Measurements from ENCODE around the gene SMTNL2. TPM values are rescaled to one million over a fixed set of nuclear protein-coding genes. Genes with fewer than 3 reads are reported as not detected.
A peak's percentile ranks its signal among the peaks of the same experiment; 100 is the strongest.

The SMTNL2 gene
- total RNA-seq, 1 donor from 2014 or later: 8.6 TPM

GRCh38 chr17:4641297-4642195, 57.2 kb downstream of the SMTNL2 start, which contains the start of gene ALOX15:
Gene ALOX15, minus strand, starts transcription at chr17:4641678. Its CDS starts 27 bp downstream, at chr17:4641651.
- Mint-ChIP-seq H3K4me3 (ENCODE audit: low read depth) (peak within 1 kb of the TSS; percentile 24), H3K9me3 (ENCODE audit: low read depth) (no peaks in the 10 kb centered on the region), H3K36me3 (ENCODE audit: insufficient read depth) (no peaks in the 10 kb centered on the region), H3K27me3 (peaks cover 81% of the 10 kb centered on the region), H3K4me1 (ENCODE audit: low read depth) (peaks cover 13% of the 10 kb centered on the region), H3K27ac (no peak within 1 kb of the TSS)
- DNase-seq (ENCODE audit: low spot score, unreplicated experiment): no peak
- no peak for TF ChIP-seq CTCF (IDR thresholded peaks at IDR 0.05; ENCODE audit: unreplicated experiment)

GRCh38 chr17:4642286-4642685, 58.0 kb downstream of the SMTNL2 start:
- peaks cover 13% of the 10 kb centered on the region for H3K4me1 Mint-ChIP-seq (ENCODE audit: low read depth)
- H3K36me3 Mint-ChIP-seq (ENCODE audit: insufficient read depth): no peaks in the 10 kb centered on the region
- no peak for DNase-seq (ENCODE audit: low spot score, unreplicated experiment)
- no peaks in the 10 kb centered on the region for H3K9me3 Mint-ChIP-seq (ENCODE audit: low read depth)
- no peak for TF ChIP-seq CTCF (IDR thresholded peaks at IDR 0.05; ENCODE audit: unreplicated experiment)
- no peak overlapping the region for H3K4me3 Mint-ChIP-seq (ENCODE audit: low read depth)
- H3K27ac Mint-ChIP-seq: no peak overlapping the region
- H3K27me3 Mint-ChIP-seq: peaks cover 76% of the 10 kb centered on the region

- DNase-seq (ENCODE audit: low spot score, unreplicated experiment): no peak
- H3K4me3 Mint-ChIP-seq (ENCODE audit: low read depth): no peak overlapping the region
- H3K27ac Mint-ChIP-seq: no peak overlapping the region
- peaks cover 17% of the 10 kb centered on the region for H3K4me1 Mint-ChIP-seq (ENCODE audit: low read depth)
- no peaks in the 10 kb centered on the region for H3K9me3 Mint-ChIP-seq (ENCODE audit: low read depth)
- no peak for TF ChIP-seq CTCF (IDR thresholded peaks at IDR 0.05; ENCODE audit: unreplicated experiment)
- no peaks in the 10 kb centered on the region for H3K36me3 Mint-ChIP-seq (ENCODE audit: insufficient read depth)
- peaks cover 64% of the 10 kb centered on the region for H3K27me3 Mint-ChIP-seq
Observed at GRCh38 chr17:4643676-4644075, 59.3 kb downstream of the SMTNL2 start.

GRCh38 chr17:4645642-4646041, 61.3 kb downstream of the SMTNL2 start:
- Mint-ChIP-seq H3K36me3 (ENCODE audit: insufficient read depth) (no peaks in the 10 kb centered on the region), H3K4me3 (ENCODE audit: low read depth) (no peak overlapping the region), H3K27me3 (peaks cover 56% of the 10 kb centered on the region), H3K4me1 (ENCODE audit: low read depth) (peaks cover 19% of the 10 kb centered on the region), H3K27ac (no peak overlapping the region), H3K9me3 (ENCODE audit: low read depth) (no peaks in the 10 kb centered on the region)
- no peak for DNase-seq (ENCODE audit: low spot score, unreplicated experiment)
- TF ChIP-seq CTCF (IDR thresholded peaks at IDR 0.05; ENCODE audit: unreplicated experiment): no peak

GRCh38 chr17:4648741-4649140, 64.4 kb downstream of the SMTNL2 start:
- Mint-ChIP-seq H3K27me3 (peaks cover 25% of the 10 kb centered on the region), H3K4me3 (ENCODE audit: low read depth) (no peak overlapping the region)

More at GRCh38 chr17:4648741-4649140, 64.4 kb downstream of the SMTNL2 start:
- TF ChIP-seq CTCF (IDR thresholded peaks at IDR 0.05; ENCODE audit: unreplicated experiment): no peak
- no peak overlapping the region for H3K27ac Mint-ChIP-seq
- H3K36me3 Mint-ChIP-seq (ENCODE audit: insufficient read depth): no peaks in the 10 kb centered on the region
- H3K4me1 Mint-ChIP-seq (ENCODE audit: low read depth): peaks cover 8% of the 10 kb centered on the region
- no peak for DNase-seq (ENCODE audit: low spot score, unreplicated experiment)
- H3K9me3 Mint-ChIP-seq (ENCODE audit: low read depth): no peaks in the 10 kb centered on the region
